Occipital lobe (tissue), 3 donors: Measurements from ENCODE around the gene MFAP5. TPM values are rescaled to one million over a fixed set of nuclear protein-coding genes. Genes with fewer than 3 reads are reported as not detected.
"Not testable (repeated sequence)": the region's sequence is repeated elsewhere in the genome, so short reads cannot be mapped to it uniquely, and the experiment has no call there.

Source experiments
- DNase-seq: peaks from one replicate; lab custom pipeline; 2025; lab: John Stamatoyannopoulos, UW
- small RNA-seq: library from RNA; depleted of rRNA; stranded (forward); fragments of <200 nt; gene quantifications from one replicate; pipeline ENCODE3, GENCODE V24; 2014
- total RNA-seq: library from RNA; depleted of rRNA; stranded (reverse); fragments of >200 nt; gene quantifications from one replicate; pipeline ENCODE4 v1.2.3, GENCODE V29; 2014

The MFAP5 gene
- total RNA-seq, 1 donor from 2014 or later = not detected

- no peak for DNase-seq
Observed at GRCh38 chr12:8629486-8630033, 33.1 kb downstream of the MFAP5 start.

- no peak for DNase-seq
Observed at GRCh38 chr12:8628731-8629130, 33.9 kb downstream of the MFAP5 start.

GRCh38 chr12:8624750-8625149 lies 37.9 kb downstream of the MFAP5 start:
- DNase-seq = not testable (repeated sequence)

GRCh38 chr12:8622646-8623045 lies 40.0 kb downstream of the MFAP5 start:
- DNase-seq = no peak

GRCh38 chr12:8615206-8615605 lies 47.4 kb downstream of the MFAP5 start:
- no peak for DNase-seq

GRCh38 chr12:8613881-8614280 lies 48.7 kb downstream of the MFAP5 start:
- not testable (repeated sequence) for DNase-seq

- no peak for DNase-seq
Observed at GRCh38 chr12:8612629-8613028, 50.0 kb downstream of the MFAP5 start, which contains the start of gene AICDA. Gene AICDA (minus strand): TSS chr12:8612859. CDS start chr12:8612767, 92 bp downstream.

GRCh38 chr12:8609061-8609570 lies 53.5 kb downstream of the MFAP5 start:
- no peak for DNase-seq

GRCh38 chr12:8606890-8607289 lies 55.7 kb downstream of the MFAP5 start:
- DNase-seq = no peak

- no peak for DNase-seq
Observed at GRCh38 chr12:8605057-8605456, 57.6 kb downstream of the MFAP5 start.

GRCh38 chr12:8603856-8604255 lies 58.8 kb downstream of the MFAP5 start:
- no peak for DNase-seq

GRCh38 chr12:8603286-8603685 lies 59.3 kb downstream of the MFAP5 start:
- no peak for DNase-seq

GRCh38 chr12:8596561-8596960 lies 66.1 kb downstream of the MFAP5 start:
- DNase-seq = no peak

Small RNAs within 50 kb of the gene (small RNA-seq; reads per million reads assigned to genes)
- gene RF00564 = not detected

Other genes starting within 250 kb of the MFAP5 start
- not detected for gene CLEC6A, start 206.9 kb downstream of the MFAP5 start, total RNA-seq
- gene CLEC4D, start 149.3 kb downstream of the MFAP5 start, total RNA-seq = not detected
- gene CLEC4E, start 121.9 kb downstream of the MFAP5 start, total RNA-seq = not detected
- not detected for gene AICDA, start 50.0 kb downstream of the MFAP5 start, total RNA-seq
- 220 TPM for gene RIMKLB, start 35.2 kb upstream of the MFAP5 start, total RNA-seq
- 1.2 TPM for gene A2ML1, start 159.8 kb upstream of the MFAP5 start, total RNA-seq